COLO668 (cell line): ENCODE results near the gene RAVER1.
"Not testable (repeated sequence)": the region's sequence is repeated elsewhere in the genome, so short reads cannot be mapped to it uniquely, and the experiment has no call there.

Experiments
- DNase-seq: peaks from one replicate; lab custom pipeline; 2025; ENCODE audit not compliant: unreplicated experiment; lab: John Stamatoyannopoulos, UW

Gene RAVER1

GRCh38 chr19:10291554-10292205, 41.6 kb downstream of the RAVER1 start:
- no peak for DNase-seq

GRCh38 chr19:10290876-10291553, 42.3 kb downstream of the RAVER1 start:
- peak; percentile 29 for DNase-seq

- DNase-seq: no peak
These were observed 42.9 kb downstream of the RAVER1 start for GRCh38 chr19:10290357-10290875.

- peak; percentile 30 for DNase-seq
These were observed 43.4 kb downstream of the RAVER1 start, which contains the start of gene ICAM5 for GRCh38 chr19:10289836-10290356. ICAM5 (plus strand) TSS chr19:10289952; CDS start chr19:10290044, 92 bp downstream.

- peak; percentile 78 for DNase-seq
These were observed 44.0 kb downstream of the RAVER1 start for GRCh38 chr19:10289167-10289835.

GRCh38 chr19:10288662-10289166, 44.6 kb downstream of the RAVER1 start:
- peak; percentile 66 for DNase-seq

GRCh38 chr19:10286803-10287737, 46.3 kb downstream of the RAVER1 start, which contains the start of gene ICAM4:
ICAM4 (plus strand) TSS chr19:10286955; CDS start chr19:10287013, 58 bp downstream.
- DNase-seq: no peak

GRCh38 chr19:10285393-10285792, 47.9 kb downstream of the RAVER1 start:
- DNase-seq: no peak

- no peak for DNase-seq
These were observed 48.4 kb downstream of the RAVER1 start for GRCh38 chr19:10284960-10285278.

- DNase-seq: no peak
These were observed 49.0 kb downstream of the RAVER1 start for GRCh38 chr19:10284065-10284959.

- no peak for DNase-seq
These were observed 49.8 kb downstream of the RAVER1 start for GRCh38 chr19:10283301-10284064.

- DNase-seq: not testable (repeated sequence)
These were observed 51.3 kb downstream of the RAVER1 start for GRCh38 chr19:10282043-10282442.

- DNase-seq: no peak
These were observed 53.4 kb downstream of the RAVER1 start for GRCh38 chr19:10279737-10280442.

- DNase-seq: no peak
These were observed 54.4 kb downstream of the RAVER1 start for GRCh38 chr19:10278935-10279334.

GRCh38 chr19:10277795-10278589, 55.3 kb downstream of the RAVER1 start:
- no peak for DNase-seq

- no peak for DNase-seq
These were observed 58.7 kb downstream of the RAVER1 start for GRCh38 chr19:10274589-10274988.

GRCh38 chr19:10271543-10272086, 61.7 kb downstream of the RAVER1 start:
- DNase-seq: no peak
